Right ventricle myocardium inferior (tissue), 1 donor: ENCODE results near the gene BSDC1. TPM values are rescaled to one million over a fixed set of nuclear protein-coding genes. Genes with fewer than 3 reads are reported as not detected.
"Not testable (repeated sequence)": the region's sequence is repeated elsewhere in the genome, so short reads cannot be mapped to it uniquely, and the experiment has no call there.

Source experiments
- ATAC-seq: fragments of 200-7000 bp; cut with Tn5 transposase; one replicate; pipeline ENCODE4 v1.9.1; 2020; ENCODE audit warnings: mild to moderate bottlenecking, moderate library complexity
- DNase-seq: peaks from one replicate; pipeline ENCODE4 v3.0.0; 2021; ENCODE audit errors: missing footprints
- intact Hi-C: fragments of 100-400 bp; cut with DNase I; formaldehyde crosslinking; loops from one replicate; pipeline ENCODE4 v1.11.0; 2022
- total RNA-seq: library from RNA; stranded (reverse); fragmentation: NEBNext Ultra II Directional; extraction: Animal tissue kit (Norgen Biotek cat#: 25700); gene quantifications from one replicate; pipeline ENCODE4 v1.2.1, GENCODE V29; 2021
- donor health status: DM: no; HTN: yes; CAD: no; lungs with severe emphysema.

The BSDC1 gene
- total RNA-seq, 1 donor from 2014 or later: 41.8 TPM

DNA sequence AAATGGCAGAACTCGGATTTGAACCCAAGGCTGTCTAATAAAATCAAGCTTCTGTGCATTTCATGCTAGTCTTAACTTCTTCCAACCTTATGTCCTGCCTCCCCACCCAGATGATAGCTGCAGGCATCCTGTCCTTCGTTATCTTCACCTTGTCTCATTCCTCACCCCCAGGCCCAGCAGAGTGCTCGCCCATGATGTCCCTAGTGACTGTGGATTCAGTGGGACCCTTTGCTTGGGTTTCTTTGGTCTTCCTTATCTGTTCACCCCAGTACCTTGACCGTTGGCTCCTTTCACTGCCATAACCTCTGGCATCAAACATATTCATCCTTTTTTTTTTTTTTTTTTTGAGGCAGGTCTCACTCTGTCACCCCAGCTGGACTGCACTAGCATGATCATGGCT is 5.6 kb upstream of the BSDC1 start:
- intact Hi-C loops: loop anchor here (10.0 kb wide), 1 partner anchor 185 kb away; no protein-coding TSS in a partner anchor

GRCh38 chr1:32398401-32398800 is 4.2 kb upstream of the BSDC1 start:
- ATAC-seq (no peak), DNase-seq (no peak)
- intact Hi-C loops: loop anchor here (10.0 kb wide), 1 partner anchor 184 kb away; no protein-coding TSS in a partner anchor

More for the DNA sequence above, 5.6 kb upstream of the BSDC1 start:
- DNase-seq (no peak), ATAC-seq (no peak)

DNA sequence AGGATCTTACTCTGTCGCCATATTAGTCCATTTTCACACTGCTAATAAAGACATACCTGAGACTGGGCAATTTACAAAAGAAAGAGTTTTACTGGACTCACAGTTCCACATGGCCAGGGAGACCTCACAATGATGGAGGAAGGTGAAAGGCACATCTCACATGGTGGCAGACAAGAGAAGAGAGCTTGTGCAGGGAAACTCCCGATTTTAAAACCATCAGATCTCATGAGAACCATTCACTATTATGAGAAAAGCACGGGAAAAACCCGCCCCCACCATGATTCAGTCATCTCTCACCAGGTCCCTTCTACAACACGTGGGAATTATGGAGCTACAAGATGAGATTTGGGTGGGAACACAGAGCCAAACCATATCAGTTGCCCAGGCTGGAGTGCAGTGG is 2.3 kb upstream of the BSDC1 start:
- intact Hi-C loops: loop anchor here (10.0 kb wide), 1 partner anchor 182 kb away; no protein-coding TSS in a partner anchor
- not testable (repeated sequence) for DNase-seq

DNA sequence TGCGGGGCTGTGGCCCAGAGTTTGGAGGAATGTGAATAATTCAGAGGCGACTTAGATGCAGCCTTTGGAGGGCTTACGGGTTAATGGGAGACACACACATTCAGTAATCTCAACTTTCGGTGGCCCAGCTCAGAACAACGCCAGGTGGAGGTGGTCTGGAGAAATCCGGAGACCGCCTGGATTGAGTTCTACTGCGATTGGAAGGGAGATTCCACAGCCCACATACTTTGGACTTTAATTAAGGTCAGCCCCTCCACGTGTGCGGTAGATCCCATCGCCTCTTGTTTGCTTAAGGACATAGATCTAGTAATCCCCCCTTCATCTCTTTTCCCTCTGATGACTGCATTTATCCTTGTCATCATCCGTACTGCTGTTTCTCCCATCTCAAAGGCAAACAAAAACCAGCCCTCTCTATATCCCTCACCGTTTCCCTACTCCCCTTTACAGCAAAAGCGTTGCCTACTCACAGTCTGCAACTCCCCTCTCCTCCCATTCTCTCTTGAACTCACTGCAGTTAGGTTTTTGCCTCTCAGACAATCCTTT is 720 bp upstream of the BSDC1 start:
- intact Hi-C loops: loop anchor here (10.0 kb wide), 1 partner anchor 180 kb away; no protein-coding TSS in a partner anchor
- DNase-seq: no peak
- ATAC-seq: no peak

More for the DNA sequence above, 2.3 kb upstream of the BSDC1 start:
- not testable (repeated sequence) for ATAC-seq

DNA sequence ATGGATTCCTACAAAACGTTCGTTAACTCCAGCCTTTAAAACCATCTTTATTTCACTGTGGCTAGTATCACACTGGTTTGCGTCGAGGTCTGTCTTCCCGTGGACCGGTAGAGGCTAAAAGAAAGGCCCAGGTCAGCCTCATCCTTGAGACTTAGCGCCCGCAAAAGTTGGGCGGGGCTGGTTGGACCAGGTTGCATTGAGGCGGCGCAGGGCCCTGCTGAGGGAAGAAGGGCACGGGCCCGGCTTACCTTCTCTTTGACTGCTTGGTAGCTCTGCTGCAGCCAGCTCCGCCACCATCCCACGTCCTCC is 455 bp downstream of the BSDC1 start:
- DNase-seq: peak; percentile 83
- intact Hi-C loops: loop anchor here (10.0 kb wide), 1 partner anchor 179 kb away; no protein-coding TSS in a partner anchor
- ATAC-seq: peak; percentile 17

GRCh38 chr1:32393136-32393535 is 1.1 kb downstream of the BSDC1 start:
- no peak for ATAC-seq
- intact Hi-C loops: loop anchor here (10.0 kb wide), 1 partner anchor 178 kb away; no protein-coding TSS in a partner anchor
- DNase-seq: no peak

GRCh38 chr1:32392325-32392724 is 1.9 kb downstream of the BSDC1 start:
- intact Hi-C loops: loop anchor here (10.0 kb wide), 1 partner anchor 178 kb away; no protein-coding TSS in a partner anchor
- DNase-seq: no peak
- ATAC-seq: no peak

- no peak for ATAC-seq
- intact Hi-C loops: loop anchor here (10.0 kb wide), 1 partner anchor 176 kb away; no protein-coding TSS in a partner anchor
- DNase-seq: no peak
Measured at GRCh38 chr1:32390904-32391870, 3.1 kb downstream of the BSDC1 start.

GRCh38 chr1:32388641-32389040 is 5.6 kb downstream of the BSDC1 start:
- DNase-seq (no peak), ATAC-seq (no peak)
- intact Hi-C loops: no loop called here

DNA sequence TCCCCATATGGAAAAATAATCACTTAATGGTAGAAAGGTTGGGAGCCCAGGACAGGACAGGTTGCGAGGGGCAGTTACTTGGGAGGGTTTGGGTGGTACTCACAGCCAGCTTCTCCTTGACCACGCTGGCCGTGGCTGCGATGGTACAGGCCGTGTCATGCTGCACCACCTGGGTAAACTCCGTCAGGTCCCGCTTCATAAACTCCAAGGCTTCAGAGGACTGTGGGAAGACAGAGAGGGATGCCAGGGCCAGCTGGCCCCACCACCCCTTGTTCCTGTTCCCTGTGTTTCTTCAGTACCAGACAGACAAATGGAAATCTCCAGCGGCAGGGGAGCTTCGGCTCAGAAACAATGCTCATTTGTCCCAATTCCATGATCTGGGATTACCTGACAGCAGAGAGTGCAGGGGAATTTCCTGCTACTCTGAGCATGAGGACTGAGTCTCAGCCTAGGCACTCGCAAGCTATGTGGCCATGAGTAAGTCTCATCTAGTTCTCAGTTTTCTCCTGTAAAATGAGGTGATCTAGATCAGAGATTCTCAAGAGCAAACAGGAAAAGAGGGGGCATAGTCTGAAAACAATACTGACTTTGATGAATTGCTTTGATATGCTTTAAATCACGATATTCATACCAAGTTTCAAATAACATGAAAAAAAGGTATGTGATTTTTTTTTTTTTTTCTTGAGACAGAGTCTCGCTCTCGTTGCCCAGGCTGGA is 7.4 kb downstream of the BSDC1 start:
- DNase-seq: no peak
- intact Hi-C loops: no loop called here
- no peak for ATAC-seq

DNA sequence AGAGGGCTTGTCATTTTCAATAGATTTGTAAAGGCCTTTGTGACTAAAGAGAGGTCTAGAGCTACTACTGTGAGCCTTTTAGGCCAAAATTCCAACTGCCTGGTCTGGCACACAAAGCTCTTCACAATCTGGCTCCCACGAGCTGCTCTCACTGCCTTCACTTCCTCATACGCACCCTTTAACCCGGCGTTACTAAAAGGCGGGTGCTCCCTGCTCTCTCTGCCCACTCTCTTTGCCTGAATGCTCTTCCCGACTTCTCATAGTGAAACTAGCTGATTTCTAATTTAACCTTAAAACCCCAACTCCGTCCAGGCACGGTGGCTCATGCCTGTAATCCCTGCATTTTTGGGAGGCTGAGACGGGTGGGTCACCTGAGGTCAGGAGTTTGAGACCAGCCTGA is 14.2 kb downstream of the BSDC1 start:
- intact Hi-C loops: no loop called here
- ATAC-seq (no peak), DNase-seq (no peak)

DNA sequence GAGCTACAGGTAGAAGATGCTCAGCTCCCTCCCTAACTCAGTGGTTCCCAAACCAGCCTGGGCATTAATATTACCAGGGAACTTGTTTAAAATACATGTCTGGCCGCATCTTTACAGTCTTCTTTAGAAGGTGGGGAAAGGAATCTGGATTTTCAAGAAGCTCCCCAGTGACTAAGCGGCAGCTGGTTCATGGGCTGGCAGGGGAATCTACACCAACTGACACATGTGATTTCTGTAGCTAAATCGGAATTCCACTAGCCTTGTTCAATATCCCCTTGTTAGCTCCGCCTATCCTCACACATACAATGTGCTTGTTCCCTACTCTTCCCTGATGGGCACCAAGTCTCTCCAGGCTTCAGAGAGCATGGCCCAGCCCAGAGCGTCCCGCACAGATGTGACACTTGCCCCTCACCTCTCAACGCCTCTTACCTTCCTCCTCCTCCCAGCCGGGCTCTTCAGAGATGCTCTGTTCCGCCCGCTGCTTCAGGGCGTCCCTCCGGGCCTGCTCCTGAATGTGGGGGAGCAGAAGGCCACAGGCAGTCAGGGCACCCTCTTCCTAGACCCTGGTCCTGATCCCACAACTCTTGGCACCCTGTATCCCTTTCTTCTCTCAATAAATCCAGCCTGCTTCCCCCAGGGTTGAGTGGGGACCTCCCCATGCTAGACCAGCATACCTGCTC is 16.6 kb downstream of the BSDC1 start:
- no peak for DNase-seq
- no peak for ATAC-seq
- intact Hi-C loops: no loop called here

DNA sequence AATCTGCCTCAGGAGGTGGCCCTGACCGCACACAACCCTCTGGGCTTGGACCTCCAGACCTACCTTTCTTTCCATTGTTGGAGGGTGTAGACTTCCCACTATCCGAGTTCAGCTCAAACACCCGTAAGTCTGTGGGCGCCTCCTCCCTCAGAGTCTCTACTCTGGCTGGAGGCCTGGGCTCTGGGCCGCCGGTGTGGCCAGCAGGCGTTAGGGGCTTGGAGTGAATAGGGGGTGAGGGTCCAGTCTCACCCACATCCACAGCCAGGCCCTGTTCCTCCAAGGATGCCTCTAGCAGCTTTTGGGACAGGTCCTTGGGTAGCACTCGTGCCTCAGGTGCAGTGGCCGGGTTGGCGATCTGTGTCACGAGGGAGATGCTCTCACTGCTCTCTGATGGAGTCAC is 18.0 kb downstream of the BSDC1 start:
- no peak for DNase-seq
- intact Hi-C loops: no loop called here
- ATAC-seq: no peak

DNA sequence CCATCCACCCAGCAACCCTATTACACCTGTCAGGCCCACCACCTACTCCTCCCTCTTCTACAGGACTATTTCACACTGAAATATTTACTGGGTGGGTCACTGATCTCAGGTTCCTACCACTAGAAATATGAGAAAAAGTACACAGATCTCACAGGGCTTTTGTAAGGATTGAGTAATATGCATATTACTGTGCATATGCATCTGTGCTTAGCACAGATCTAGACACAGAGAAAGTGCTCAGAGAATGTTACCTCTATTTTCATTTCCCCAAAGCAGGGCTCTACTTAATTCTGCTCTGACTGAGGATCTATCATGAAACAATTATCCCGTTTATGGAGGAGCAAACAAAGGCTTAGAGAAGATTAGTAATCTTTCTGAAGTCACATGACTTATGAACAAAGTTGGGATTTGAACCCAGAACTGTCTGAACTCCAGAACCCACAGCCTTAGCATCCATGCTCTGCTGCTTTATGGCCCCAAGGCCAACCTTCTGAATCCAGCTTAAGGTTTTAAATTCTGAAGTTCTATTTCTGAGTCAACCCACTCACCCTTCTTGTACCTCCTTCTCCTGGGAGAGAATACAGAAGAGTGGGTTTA is 20.1 kb downstream of the BSDC1 start:
- no peak for ATAC-seq
- intact Hi-C loops: no loop called here

GRCh38 chr1:32372149-32372756 is 22.0 kb downstream of the BSDC1 start:
- ATAC-seq (no peak), DNase-seq (no peak)
- intact Hi-C loops: no loop called here

More for the DNA sequence above, 20.1 kb downstream of the BSDC1 start:
- no peak for DNase-seq

DNA sequence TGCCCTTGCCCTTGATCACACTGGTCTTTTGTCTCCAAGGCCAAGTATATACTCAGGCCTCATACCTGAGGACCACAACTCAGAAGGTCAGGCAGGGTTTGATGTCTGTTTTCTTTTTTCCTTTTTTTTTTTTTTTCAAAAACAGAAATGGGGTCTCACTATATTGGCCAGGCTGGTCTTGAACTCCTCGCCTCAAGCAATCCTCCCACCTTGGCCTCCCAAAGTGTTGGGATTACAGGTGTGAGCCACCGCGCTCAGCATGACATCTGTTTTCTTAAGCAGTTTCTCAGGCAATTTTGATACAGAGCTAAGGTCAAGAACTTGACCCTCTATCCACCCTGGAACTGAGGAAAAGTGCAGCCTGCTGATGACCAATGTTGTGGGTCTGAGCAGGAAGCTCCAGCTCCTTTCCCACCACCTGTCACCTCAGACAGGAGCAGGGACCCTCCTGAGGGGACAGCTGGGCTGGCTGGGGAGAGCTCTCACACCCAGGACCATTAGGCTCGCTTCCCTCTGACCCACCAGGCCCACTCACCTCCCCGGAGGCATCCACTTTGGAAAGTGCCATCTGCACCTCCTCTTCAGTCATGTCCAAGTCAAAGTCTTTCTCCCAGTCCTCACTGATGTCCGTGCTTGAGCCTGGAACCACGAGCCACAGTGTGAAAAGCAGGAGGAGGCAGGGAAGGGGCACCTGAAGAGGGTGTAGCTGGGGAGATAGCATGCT is 26.2 kb downstream of the BSDC1 start:
- intact Hi-C loops: no loop called here
- DNase-seq: no peak
- no peak for ATAC-seq

- ATAC-seq: no peak
- no peak for DNase-seq
- intact Hi-C loops: no loop called here
Measured at GRCh38 chr1:32365445-32365844, 28.8 kb downstream of the BSDC1 start.
